Spleen (tissue), 7 donors: ENCODE results near the gene ALX4.

Source experiments
- CTCF ChIP-seq, 11 experiments: fragments of 200-600 bp in 7 of 11; fragments of 450-650 bp in 4 of 11; sonication (generic) in 4 of 11; IDR thresholded peaks in 8 of 11; conservative IDR thresholded peaks in 3 of 11; 1 replicate in 7 of 11; 2 replicates in 4 of 11; pipeline versions ENCODE4 v1.4.0 to v1.8.0; 2016 to 2021; ENCODE audit warnings: antibody characterized with exemption in 11 of 11, inconsistent platforms in 4 of 11, mild to moderate bottlenecking in 1 of 11
- POLR2A ChIP-seq, 3 donors: fragments of 450-650 bp; IDR thresholded peaks; one replicate each; pipeline ENCODE4 v1.5.1; 2017; ENCODE audit warnings: antibody characterized with exemption in 3 of 3, mild to moderate bottlenecking in 1 of 3
- POLR2AphosphoS5 ChIP-seq, 3 donors: sonication (generic); formaldehyde crosslinking; IDR thresholded peaks; one replicate each; pipeline ENCODE4 v1.5.1; 2017; ENCODE audit warnings: antibody characterized with exemption in 3 of 3
- donor health status: DM: no; HTN: no; CAD: no; lungs with moderate emphysema.
- donor health status: DM: no; HTN: no; CAD: no.
- donor health status: DM: no; HTN: no; CAD: no.

GRCh38 chr11:44274404-44274803, 35.5 kb downstream of the ALX4 start:
- TF ChIP-seq POLR2A (IDR thresholded peaks at IDR 0.05), result no peak
- TF ChIP-seq CTCF (IDR thresholded peaks at IDR 0.05 in 8 of 11, conservative IDR thresholded peaks at IDR 0.05 in 3 of 11), result no peak
- TF ChIP-seq POLR2AphosphoS5 (IDR thresholded peaks at IDR 0.05), result no peak
